GM23338 (cell line): ENCODE data around the gene NINJ2.

Source experiments
- CTCF ChIP-seq, 2 experiments: fragments of 200-600 bp in 1 of 2; sonication (generic) in 1 of 2; conservative IDR thresholded peaks; 2 replicates each; pipeline versions ENCODE4 v1.5.1 to v1.6.1; 2016 to 2017; ENCODE audit warnings: antibody characterized with exemption in 2 of 2, low read depth in 2 of 2, mild to moderate bottlenecking in 2 of 2, moderate library complexity in 1 of 2
- ZNF331 ChIP-seq: fragments of 250-450 bp; sonication (Bioruptor Pico); IDR thresholded peaks from 2 replicates; pipeline ENCODE4 v1.5.0; 2020; ENCODE audit warnings: low read depth, mild to moderate bottlenecking, moderate library complexity

- no peak for TF ChIP-seq CTCF (conservative IDR thresholded peaks at IDR 0.05; ENCODE audit: low read depth in 2 of 2)
- no peak for TF ChIP-seq ZNF331 (CRISPR knock-in tag)
These were observed 1.3 kb downstream of the NINJ2 start for GRCh38 chr12:661720-662486.
